ENCODE measurements around the gene POGZ.

GRCh38 chr1:151495316-151495715 is 36.0 kb upstream of the POGZ start:
- TF ChIP-seq, protein P1, sequence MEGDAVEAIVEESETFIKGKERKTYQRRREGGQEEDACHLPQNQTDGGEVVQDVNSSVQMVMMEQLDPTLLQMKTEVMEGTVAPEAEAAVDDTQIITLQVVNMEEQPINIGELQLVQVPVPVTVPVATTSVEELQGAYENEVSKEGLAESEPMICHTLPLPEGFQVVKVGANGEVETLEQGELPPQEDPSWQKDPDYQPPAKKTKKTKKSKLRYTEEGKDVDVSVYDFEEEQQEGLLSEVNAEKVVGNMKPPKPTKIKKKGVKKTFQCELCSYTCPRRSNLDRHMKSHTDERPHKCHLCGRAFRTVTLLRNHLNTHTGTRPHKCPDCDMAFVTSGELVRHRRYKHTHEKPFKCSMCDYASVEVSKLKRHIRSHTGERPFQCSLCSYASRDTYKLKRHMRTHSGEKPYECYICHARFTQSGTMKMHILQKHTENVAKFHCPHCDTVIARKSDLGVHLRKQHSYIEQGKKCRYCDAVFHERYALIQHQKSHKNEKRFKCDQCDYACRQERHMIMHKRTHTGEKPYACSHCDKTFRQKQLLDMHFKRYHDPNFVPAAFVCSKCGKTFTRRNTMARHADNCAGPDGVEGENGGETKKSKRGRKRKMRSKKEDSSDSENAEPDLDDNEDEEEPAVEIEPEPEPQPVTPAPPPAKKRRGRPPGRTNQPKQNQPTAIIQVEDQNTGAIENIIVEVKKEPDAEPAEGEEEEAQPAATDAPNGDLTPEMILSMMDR (conservative IDR thresholded peaks at IDR 0.05 in 1 of 2, IDR thresholded peaks at IDR 0.05 in 1 of 2; ENCODE audit: extremely low read depth in 1 of 2, insufficient read depth in 1 of 2, low read depth in 1 of 2, low read length in 2 of 2), result no peak
- no peak for TF ChIP-seq EZH2 (IDR thresholded peaks at IDR 0.05; ENCODE audit: borderline replicate concordance, low read length)
